NK-92 (cell line): Measurements from ENCODE around the gene PTPRT.

Experiments used
- DNase-seq: peaks from one replicate; lab custom pipeline; 2025; ENCODE audit not compliant: unreplicated experiment; lab: John Stamatoyannopoulos, UW

The PTPRT gene

DNA sequence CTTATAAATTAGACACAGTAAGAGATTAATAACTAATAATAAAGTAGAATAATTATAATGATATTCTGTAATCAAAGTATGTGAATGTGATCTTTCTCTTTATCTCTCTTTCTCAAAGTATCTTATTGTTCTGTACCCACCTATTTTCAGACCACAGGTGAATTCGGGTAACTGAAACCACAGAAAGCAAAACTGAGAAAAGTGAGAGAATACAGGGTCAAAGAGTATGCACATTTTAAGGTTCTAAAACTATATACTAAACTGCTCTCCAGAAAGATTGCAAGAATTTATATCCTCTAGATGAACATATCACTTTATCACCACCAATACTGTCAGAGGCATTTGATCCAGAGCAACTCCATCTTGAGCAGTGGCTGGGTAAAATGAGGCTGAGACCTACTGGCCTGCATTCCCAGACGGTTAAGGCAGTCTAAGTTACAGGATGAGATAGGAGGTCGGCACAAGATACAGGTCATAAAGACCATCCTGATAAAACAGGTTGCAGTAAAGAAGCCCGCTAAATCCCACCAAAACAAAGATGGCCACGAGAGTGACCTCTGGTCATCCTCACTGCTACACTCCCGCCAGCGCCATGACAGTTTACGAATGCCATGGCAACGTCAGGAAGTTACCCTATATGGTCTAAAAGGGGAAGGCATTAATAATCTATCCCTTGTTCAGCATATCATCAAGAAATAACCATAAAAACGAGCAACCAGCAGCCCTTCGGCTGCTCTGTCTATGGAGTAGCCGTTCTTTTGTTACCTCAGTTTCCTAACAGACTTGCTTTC, 211.3 kb downstream of the PTPRT start:
- DNase-seq, result no peak

- no peak for DNase-seq
Observed at GRCh38 chr20:42975974-42976373, 213.7 kb downstream of the PTPRT start.

GRCh38 chr20:42974347-42974746, 215.4 kb downstream of the PTPRT start:
- no peak for DNase-seq

- DNase-seq, result no peak
Observed at GRCh38 chr20:42972591-42972990, 217.1 kb downstream of the PTPRT start.

GRCh38 chr20:42968746-42969145, 221.0 kb downstream of the PTPRT start:
- no peak for DNase-seq

- DNase-seq, result no peak
Observed at GRCh38 chr20:42963796-42964195, 225.9 kb downstream of the PTPRT start.

GRCh38 chr20:42961771-42962170, 227.9 kb downstream of the PTPRT start:
- no peak for DNase-seq

DNA sequence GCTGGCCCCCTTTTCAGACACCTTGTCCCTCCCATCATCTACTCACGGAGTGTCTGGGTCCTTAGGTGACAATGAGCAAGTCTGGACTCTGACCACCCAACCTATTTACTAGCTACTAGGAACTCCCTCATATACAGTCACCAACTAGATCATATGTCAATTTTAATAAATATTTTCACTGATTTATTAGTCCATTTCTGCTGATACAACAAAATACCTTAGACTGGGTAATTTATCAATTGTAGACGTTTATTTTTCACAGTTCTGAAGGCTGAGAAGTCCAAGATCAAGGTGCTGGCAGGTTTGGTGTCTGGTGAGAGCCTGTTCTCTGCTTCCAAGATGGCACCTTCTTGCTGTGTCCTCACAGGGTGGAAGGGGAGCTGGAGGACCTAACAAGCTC, 229.7 kb downstream of the PTPRT start:
- no peak for DNase-seq

- DNase-seq, result no peak
Observed at GRCh38 chr20:42958367-42959069, 231.2 kb downstream of the PTPRT start.

GRCh38 chr20:42957704-42958095, 232.0 kb downstream of the PTPRT start:
- DNase-seq, result no peak

DNA sequence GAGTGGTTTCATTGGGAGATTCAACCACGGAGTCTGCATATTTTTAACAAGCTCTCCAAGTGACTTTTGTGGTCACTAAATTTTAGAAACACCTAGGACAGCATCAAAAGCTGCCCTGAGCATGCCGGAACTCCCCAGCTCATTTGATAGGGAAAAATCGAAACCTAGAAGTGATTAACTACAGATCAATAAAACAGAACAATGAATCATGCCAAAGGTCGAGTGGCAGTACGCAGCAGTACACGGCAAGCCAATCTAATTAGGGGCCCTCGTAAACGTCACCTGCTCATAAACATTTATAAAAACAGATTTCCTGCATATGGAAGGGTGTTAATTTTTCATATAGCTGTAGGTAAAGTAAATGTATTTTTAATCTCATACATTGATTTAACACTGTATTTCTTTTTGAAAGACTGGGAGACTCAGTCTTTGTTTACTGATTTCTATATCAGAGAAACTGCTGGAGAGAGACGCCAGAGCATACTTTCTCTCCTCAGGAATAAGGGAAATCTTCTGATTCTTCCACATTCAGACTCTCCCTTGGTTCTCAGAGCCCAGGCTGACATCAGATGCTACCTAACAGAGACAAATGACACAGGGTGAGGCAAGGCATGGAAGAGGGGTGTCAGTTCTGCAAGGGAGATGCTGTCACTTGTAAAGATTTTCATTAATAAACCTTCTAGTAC, 232.5 kb downstream of the PTPRT start:
- no peak for DNase-seq

- DNase-seq, result no peak
Observed at GRCh38 chr20:42955713-42956112, 234.0 kb downstream of the PTPRT start.

DNA sequence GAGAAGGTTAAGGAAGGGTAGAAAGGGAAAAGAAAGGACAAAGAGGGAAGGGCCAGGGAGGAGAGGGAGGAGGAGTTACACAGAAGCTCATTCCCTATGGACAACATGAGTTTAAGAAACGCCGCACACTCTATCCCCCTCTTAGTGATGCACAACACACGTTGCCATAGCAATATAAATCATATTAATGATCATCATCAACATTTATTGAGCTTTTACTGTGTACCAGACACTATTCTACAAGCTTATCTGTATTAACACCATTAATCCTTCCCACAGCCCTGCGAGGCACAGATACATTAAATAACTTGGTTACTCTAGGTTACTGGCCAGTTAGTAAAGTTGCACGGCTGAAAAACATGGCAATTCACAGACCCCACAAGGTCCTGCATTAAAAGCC, 234.8 kb downstream of the PTPRT start:
- no peak for DNase-seq

GRCh38 chr20:42949950-42950349, 239.8 kb downstream of the PTPRT start:
- DNase-seq, result no peak

DNA sequence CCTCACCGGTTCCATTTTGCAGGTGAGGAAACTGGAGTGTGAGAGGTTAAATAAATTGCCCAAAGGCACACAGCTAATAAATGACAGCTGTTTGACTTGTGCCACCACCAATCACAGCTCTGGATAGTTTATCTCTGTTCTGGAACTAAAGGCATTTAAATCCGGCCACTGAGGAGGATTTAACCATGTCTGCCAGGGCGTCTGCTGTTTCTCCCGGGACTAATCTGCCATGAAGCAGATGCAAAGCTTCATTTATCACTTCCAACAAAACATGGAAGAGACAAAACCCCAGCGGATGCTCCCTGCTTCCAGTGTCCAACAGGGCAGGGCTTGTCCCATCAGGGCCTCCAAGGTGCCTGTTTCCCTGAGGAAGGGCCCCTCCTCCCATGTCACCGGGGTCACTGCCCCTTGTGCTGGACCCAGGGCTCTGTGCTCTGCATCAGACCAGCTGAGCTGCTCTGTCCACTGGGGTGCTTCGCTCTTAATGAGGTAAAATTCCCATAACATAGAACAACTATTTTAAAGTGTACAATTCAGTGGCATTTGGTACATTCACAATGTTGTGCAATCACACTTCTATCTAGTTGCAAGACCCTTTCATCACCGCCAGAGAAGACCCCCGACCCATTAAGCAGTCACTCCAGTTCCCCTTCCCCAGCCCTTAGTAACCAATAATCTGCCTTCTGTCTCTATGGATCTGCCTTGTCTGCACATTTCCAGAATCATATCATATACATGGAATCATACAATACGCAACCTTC, 244.3 kb downstream of the PTPRT start:
- DNase-seq, result no peak

DNA sequence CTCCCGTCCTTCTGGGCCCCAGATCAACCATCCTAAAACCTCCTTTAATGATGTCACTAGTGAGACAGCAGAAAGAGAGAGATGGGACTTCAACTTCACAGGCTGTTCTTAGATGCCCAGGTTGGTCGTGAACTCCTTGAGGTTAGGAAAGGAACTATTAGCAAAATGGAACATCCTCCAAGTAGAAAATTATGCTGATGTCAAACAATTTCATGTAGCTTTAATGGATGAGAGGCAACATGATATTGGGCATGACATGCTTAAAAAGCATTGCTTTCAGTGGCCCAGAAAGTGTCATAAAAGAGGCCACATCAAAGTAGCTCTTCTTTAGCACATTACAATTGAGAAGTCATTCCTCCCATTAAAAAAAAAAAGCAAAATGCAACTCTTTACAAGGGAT, 248.1 kb downstream of the PTPRT start:
- DNase-seq, result no peak

- no peak for DNase-seq
Observed at GRCh38 chr20:42938441-42939205, 251.1 kb downstream of the PTPRT start.

DNA sequence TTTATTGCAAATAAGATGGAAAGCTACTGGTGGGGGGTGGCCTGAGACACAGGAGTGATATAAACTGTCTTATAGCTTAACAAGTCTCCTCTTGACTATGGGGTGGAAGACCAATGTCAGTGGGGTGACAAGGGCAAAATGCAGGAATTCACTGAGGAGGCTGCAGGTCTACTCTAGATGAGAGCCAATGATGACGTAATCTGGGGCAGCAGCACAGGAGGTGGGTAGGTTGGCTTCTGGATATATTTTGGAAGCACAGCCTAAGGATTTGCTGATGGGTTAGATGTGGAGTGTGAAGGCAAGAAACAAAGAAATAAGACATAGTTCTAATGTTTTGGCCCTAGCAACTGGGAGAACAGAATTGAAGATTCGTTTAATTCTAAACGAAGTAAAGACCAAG, 253.2 kb downstream of the PTPRT start:
- DNase-seq, result no peak

DNA sequence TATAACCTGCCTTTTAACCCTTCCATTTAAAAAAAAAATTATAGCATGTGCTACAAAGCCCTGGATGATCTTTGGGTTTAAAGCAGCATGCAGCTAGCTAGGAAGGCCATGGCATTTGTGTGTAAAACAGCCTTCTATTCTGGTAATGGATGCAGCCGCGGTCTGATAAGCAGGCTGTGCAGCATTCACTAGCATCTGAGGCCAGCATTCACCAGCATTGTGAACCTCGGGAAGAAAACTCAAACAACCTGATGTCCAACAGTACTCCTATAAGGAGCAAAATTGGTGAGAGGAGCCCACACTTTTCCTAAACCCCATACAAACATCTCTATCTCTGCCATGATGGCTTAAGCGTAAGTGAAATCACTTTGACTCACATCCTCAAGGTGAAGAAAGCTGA, 265.5 kb downstream of the PTPRT start:
- DNase-seq, result no peak

DNA sequence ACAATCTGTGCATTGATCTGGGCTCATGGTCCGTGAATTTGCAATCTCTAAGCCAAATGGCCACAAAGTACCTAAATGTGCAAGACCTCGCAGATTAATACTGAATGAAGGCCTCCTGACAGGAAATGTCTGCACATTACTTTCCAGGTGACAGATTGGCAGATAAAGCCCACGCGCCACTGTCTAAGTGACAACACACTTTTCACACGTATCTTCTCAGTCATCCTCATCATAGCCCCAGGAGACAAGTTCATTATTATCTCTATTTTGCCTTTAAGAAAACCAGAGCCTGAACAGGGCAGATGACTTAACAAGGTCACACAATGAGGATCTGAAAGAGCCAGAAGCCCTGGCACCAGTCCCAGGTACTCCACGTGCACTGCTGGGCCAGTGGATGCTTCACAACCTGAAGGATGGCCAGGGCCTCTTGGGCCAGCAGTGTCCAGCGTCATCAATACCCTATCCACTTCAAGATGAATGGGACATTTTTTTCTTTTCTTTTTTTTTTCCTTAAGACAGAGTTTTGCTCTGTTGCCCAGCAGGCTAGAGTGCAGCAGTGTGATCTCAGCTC, 266.3 kb downstream of the PTPRT start:
- no peak for DNase-seq
